Kidney epithelial cell (primary cell): Measurements from ENCODE around the gene PRAMEF1. TPM values are rescaled to one million over a fixed set of nuclear protein-coding genes. Genes with fewer than 3 reads are reported as not detected.
"Not testable (repeated sequence)": the region's sequence is repeated elsewhere in the genome, so short reads cannot be mapped to it uniquely, and the experiment has no call there.

Experiments
- DNase-seq: peaks from one replicate; pipeline ENCODE4 v3.0.0-alpha.2; 2010; ENCODE audit warnings: low read depth
- H3K27me3 ChIP-seq: 2 replicates; pipeline ENCODE4 v1.6.0; 2011; ENCODE audit warnings: low read length; ENCODE audit not compliant: control insufficient read depth, insufficient read depth
- H3K36me3 ChIP-seq: 2 replicates; pipeline ENCODE4 v1.5.1; 2011; ENCODE audit warnings: low read length; ENCODE audit not compliant: control insufficient read depth, insufficient read depth
- H3K4me3 ChIP-seq: 2 replicates; pipeline ENCODE4 v1.5.1; 2011; ENCODE audit warnings: low read depth, mild to moderate bottlenecking, control low read depth, low read length
- total RNA-seq: library from RNA; depleted of rRNA; stranded (reverse); fragments of >200 nt; gene quantifications from 2 replicates; pipeline ENCODE4 v1.2.3, GENCODE V29; 2015
- TF ChIP-seq, protein P1 (sequence below): IDR thresholded peaks from 2 replicates; pipeline ENCODE4 v1.5.1; 2011; ENCODE audit warnings: mild to moderate bottlenecking, moderate library complexity, low read length, control low read depth, inconsistent platforms; ENCODE audit not compliant: insufficient read depth, poor library complexity, severe bottlenecking

PRAMEF1 gene
- total RNA-seq, 1 donor from 2014 or later: not detected

DNA sequence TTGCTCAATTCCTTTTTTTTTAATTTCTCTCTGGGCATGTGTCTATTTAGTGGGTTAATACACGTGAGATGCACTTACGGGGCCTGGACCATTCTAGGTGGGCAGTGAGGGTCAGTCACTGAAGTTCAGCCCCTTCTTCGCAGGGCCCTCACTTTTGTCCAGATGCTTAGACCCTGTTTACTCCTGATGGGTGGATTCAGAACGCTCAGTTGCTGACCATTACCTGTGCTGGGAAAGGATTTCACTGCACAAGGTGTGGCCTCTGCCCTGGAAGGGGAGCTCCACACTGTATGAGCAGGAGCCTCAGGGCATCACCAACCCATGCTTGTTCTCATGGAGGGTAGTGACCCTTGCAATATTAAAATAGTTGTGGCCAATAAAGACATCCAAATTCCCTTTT, 13.1 kb upstream of the PRAMEF1 start:
- TF ChIP-seq, protein P1, sequence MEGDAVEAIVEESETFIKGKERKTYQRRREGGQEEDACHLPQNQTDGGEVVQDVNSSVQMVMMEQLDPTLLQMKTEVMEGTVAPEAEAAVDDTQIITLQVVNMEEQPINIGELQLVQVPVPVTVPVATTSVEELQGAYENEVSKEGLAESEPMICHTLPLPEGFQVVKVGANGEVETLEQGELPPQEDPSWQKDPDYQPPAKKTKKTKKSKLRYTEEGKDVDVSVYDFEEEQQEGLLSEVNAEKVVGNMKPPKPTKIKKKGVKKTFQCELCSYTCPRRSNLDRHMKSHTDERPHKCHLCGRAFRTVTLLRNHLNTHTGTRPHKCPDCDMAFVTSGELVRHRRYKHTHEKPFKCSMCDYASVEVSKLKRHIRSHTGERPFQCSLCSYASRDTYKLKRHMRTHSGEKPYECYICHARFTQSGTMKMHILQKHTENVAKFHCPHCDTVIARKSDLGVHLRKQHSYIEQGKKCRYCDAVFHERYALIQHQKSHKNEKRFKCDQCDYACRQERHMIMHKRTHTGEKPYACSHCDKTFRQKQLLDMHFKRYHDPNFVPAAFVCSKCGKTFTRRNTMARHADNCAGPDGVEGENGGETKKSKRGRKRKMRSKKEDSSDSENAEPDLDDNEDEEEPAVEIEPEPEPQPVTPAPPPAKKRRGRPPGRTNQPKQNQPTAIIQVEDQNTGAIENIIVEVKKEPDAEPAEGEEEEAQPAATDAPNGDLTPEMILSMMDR: no peak
- no peaks in the 10 kb centered on the region for H3K36me3 ChIP-seq
- no peaks in the 10 kb centered on the region for H3K27me3 ChIP-seq
- no peak for DNase-seq
- H3K4me3 ChIP-seq: no peak overlapping the region

- Histone ChIP-seq H3K4me3 (no peak overlapping the region), H3K36me3 (no peaks in the 10 kb centered on the region), H3K27me3 (no peaks in the 10 kb centered on the region)
- DNase-seq: no peak
- TF ChIP-seq, protein P1: no peak
Observed at GRCh38 chr1:12778907-12779306, 12.3 kb upstream of the PRAMEF1 start.

- not testable (repeated sequence) for H3K4me3 ChIP-seq, DNase-seq, H3K27me3 ChIP-seq, H3K36me3 ChIP-seq
Observed at GRCh38 chr1:12781488-12781887, 9.7 kb upstream of the PRAMEF1 start.

DNA sequence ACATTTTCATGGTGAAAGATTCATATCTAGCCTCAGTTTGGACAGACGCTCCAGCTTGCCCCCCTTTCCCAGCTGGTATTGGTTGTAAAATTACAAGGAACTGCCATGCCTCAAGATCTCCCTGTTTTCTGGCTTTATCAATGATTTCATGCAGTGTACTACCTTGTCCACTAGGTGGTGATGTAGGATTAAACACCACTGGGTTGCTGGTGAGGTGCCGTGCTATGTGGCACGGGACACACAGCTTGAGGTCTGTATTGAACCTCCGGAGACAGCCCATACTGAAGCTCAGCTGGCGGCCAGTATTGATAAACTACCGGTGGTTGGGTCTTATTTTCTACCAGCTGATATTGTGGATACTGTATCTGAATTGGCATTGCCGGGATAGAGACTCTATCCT, 7.4 kb upstream of the PRAMEF1 start:
- not testable (repeated sequence) for H3K4me3 ChIP-seq, DNase-seq, H3K36me3 ChIP-seq, H3K27me3 ChIP-seq

DNA sequence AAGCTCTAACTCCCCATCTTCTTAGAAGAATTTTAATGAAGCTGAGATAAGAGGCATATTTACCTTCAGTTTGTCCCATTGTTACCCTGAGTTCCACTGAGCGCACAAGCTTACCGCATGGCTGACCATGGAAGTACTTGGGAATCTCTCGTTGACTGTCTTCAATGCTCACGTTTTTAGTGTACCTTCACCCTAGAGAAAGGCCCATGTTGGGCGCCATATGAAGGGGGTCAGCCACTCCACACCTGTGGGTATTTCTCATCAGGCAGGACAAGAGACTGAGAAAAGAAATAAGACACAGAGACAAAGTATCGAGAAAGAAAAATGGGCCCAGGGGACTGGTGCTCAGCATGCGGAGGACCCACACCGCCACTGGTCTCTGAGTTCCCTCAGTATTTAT, 6.5 kb upstream of the PRAMEF1 start:
- DNase-seq, H3K27me3 ChIP-seq, H3K36me3 ChIP-seq, H3K4me3 ChIP-seq: not testable (repeated sequence)

DNA sequence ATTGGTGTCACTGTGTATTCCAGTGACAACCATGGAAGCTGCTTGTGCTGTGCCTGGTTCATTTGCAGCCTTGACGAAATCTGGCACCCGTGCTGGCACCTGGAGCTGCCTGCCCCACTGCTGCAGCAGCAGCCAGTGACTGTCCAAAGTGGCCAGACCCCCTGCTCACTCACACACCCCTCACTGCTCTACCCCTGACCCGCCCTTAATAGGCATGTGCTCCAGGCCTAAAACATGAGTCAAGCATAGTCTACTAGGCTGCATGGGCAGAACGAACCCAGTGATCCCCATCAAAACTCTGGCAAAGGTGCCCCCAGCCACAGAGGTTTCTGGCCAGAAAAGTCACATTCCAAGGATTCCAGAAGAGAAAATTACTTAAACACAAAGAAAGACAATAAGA, 7.7 kb downstream of the PRAMEF1 start:
- no peaks in the 10 kb centered on the region for H3K36me3 ChIP-seq
- no peak for DNase-seq
- no peak overlapping the region for H3K4me3 ChIP-seq
- TF ChIP-seq, protein P1: no peak
- H3K27me3 ChIP-seq: no peaks in the 10 kb centered on the region

- TF ChIP-seq, protein P1: no peak
- H3K27me3 ChIP-seq: no peaks in the 10 kb centered on the region
- no peak for DNase-seq
- no peak overlapping the region for H3K4me3 ChIP-seq
- H3K36me3 ChIP-seq: no peaks in the 10 kb centered on the region
Observed at GRCh38 chr1:12799730-12800129, 8.5 kb downstream of the PRAMEF1 start.
